Tracheal epithelial cell (primary cell): ENCODE results near the gene KRTAP13-4. TPM values are rescaled to one million over a fixed set of nuclear protein-coding genes. Genes with fewer than 3 reads are reported as not detected.

Source experiments
- total RNA-seq: library from RNA; depleted of rRNA; stranded (reverse); fragments of >200 nt; gene quantifications from 2 replicates; pipeline ENCODE4 v1.2.1, GENCODE V29; 2014

KRTAP13-4 gene, protein sequence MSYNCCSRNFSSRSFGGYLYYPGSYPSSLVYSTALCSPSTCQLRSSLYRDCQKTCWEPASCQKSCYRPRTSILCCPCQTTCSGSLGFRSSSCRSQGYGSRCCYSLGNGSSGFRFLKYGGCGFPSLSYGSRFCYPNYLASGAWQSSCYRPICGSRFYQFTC
- not detected in 2 replicates for total RNA-seq

DNA sequence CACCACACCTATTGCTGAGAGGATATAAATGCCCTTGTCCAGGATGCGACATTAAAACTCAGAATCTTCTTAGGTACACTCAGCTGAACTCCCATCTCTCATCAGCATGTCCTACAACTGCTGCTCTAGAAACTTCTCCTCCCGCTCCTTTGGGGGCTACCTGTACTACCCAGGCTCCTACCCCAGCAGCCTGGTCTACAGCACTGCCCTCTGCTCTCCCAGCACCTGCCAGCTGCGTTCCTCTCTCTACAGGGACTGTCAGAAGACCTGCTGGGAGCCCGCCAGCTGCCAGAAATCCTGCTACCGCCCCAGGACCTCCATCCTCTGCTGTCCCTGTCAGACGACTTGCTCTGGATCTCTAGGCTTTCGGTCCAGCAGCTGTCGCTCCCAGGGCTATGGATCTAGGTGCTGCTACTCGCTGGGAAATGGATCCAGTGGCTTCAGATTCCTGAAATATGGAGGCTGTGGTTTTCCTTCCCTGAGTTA is at the start of gene KRTAP13-4:
Gene KRTAP13-4 (plus strand): TSS at position 51 of the 486 bp plus-strand sequence. CDS start 56 bp downstream, at position 107.

GRCh38 chr21:30395731-30396130 is 34.3 kb upstream of the KRTAP13-4 start, which contains the start of gene KRTAP13-1:
Gene KRTAP13-1, plus strand, starts transcription at chr21:30396031. Its CDS starts 56 bp downstream, at chr21:30396087.

DNA sequence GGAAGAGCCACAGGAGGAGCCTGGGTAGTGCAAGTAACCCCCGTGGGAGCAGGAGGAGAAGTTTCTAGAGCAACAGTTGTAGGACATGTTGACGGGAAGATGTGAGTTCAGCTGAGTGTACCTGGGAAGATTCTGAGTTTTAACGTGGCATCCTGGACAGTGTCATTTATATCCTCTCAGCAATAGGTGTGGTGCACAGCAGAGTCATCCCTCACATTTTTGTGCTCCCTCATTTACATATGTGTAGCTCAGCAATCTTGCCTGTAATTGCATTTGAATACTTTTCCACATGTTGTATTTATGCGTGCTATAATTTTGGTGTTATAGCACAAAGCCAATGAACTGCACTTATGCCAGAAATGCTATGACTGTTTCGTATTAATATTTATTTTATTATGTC is 4.2 kb upstream of the KRTAP13-4 start, which contains the start of gene KRTAP13-3:
Gene KRTAP13-3 (minus strand): TSS at position 101 of the 400 bp plus-strand sequence. CDS start 14 bp downstream, at position 87.

GRCh38 chr21:30439975-30440374 is 10.0 kb downstream of the KRTAP13-4 start, which contains the start of gene KRTAP15-1:
Gene KRTAP15-1, plus strand, starts transcription at chr21:30440275. Its CDS starts 53 bp downstream, at chr21:30440328.

DNA sequence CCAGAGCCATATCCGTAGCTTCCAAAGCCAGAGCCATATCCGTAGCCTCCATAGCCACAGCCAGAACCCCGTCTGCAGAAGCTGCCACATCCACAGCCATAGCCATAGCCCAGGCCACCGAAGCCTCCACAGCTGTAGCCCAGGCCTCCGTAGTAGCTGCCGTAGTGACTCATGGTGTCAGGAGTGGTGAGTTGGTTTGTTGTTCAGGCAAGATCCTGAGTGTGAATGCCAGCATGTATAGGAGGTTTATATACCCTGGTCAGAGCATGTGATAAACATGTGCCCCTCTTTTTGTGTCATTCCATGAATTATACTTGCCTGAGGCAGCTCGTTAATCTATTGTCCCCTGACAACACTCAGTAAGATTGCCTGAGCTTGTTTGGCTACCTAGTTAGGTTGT is 50.1 kb downstream of the KRTAP13-4 start, which contains the start of gene KRTAP19-1:
Gene KRTAP19-1 (minus strand): TSS at position 223 of the 400 bp plus-strand sequence. CDS start 50 bp downstream, at position 173.

Other genes starting within 250 kb of the KRTAP13-4 start
- under 0.01 TPM in 2 replicates for gene CLDN8, start 214.1 kb upstream of the KRTAP13-4 start, total RNA-seq
- not detected in 2 replicates for gene KRTAP24-1, start 147.3 kb upstream of the KRTAP13-4 start, total RNA-seq
- not detected in 2 replicates for gene KRTAP25-1, start 140.7 kb upstream of the KRTAP13-4 start, total RNA-seq
- not detected in 2 replicates for gene KRTAP26-1, start 109.9 kb upstream of the KRTAP13-4 start, total RNA-seq
- gene KRTAP27-1, start 92.5 kb upstream of the KRTAP13-4 start, total RNA-seq, result not detected in 2 replicates
- not detected in 2 replicates for gene KRTAP23-1, start 81.6 kb upstream of the KRTAP13-4 start, total RNA-seq
- not detected in 2 replicates for gene KRTAP13-2, start 57.9 kb upstream of the KRTAP13-4 start, total RNA-seq
- not detected in 2 replicates for gene KRTAP13-1, start 34.2 kb upstream of the KRTAP13-4 start, total RNA-seq
- gene KRTAP13-3, start 4.3 kb upstream of the KRTAP13-4 start, total RNA-seq, result not detected in 2 replicates
- gene KRTAP15-1, start 10.1 kb downstream of the KRTAP13-4 start, total RNA-seq, result not detected in 2 replicates
- gene KRTAP19-1, start 50.1 kb downstream of the KRTAP13-4 start, total RNA-seq, result 0.24 TPM in 1 of 2 replicates, not detected in the other
- not detected in 2 replicates for gene KRTAP19-2, start 57.2 kb downstream of the KRTAP13-4 start, total RNA-seq
- not detected in 2 replicates for gene KRTAP19-3, start 61.8 kb downstream of the KRTAP13-4 start, total RNA-seq
- not detected in 2 replicates for gene KRTAP19-4, start 66.9 kb downstream of the KRTAP13-4 start, total RNA-seq
- gene KRTAP19-5, start 71.9 kb downstream of the KRTAP13-4 start, total RNA-seq, result not detected in 2 replicates
- not detected in 2 replicates for gene KRTAP19-6, start 111.6 kb downstream of the KRTAP13-4 start, total RNA-seq
- gene KRTAP19-7, start 131.1 kb downstream of the KRTAP13-4 start, total RNA-seq, result not detected in 2 replicates
- not detected in 2 replicates for gene KRTAP22-2, start 160.2 kb downstream of the KRTAP13-4 start, total RNA-seq
- not detected in 2 replicates for gene KRTAP6-3, start 162.2 kb downstream of the KRTAP13-4 start, total RNA-seq
- not detected in 2 replicates for gene KRTAP6-2, start 168.7 kb downstream of the KRTAP13-4 start, total RNA-seq
- not detected in 2 replicates for gene KRTAP22-1, start 170.9 kb downstream of the KRTAP13-4 start, total RNA-seq
- not detected in 2 replicates for gene KRTAP6-1, start 183.7 kb downstream of the KRTAP13-4 start, total RNA-seq
- gene KRTAP20-1, start 186.2 kb downstream of the KRTAP13-4 start, total RNA-seq, result not detected in 2 replicates
- not detected in 2 replicates for gene KRTAP20-4, start 190.4 kb downstream of the KRTAP13-4 start, total RNA-seq
- gene KRTAP20-2, start 205.0 kb downstream of the KRTAP13-4 start, total RNA-seq, result not detected in 2 replicates
- gene KRTAP20-3, start 212.6 kb downstream of the KRTAP13-4 start, total RNA-seq, result not detected in 2 replicates